Natural killer cell treated with Interleukin-12 subunit alpha and Interleukin-12 subunit beta and Interleukin-15 and Interleukin-18, amount 100 ng/mL, for 72 hours (primary cell): Measurements from ENCODE around the gene CLCN7. TPM values are rescaled to one million over a fixed set of nuclear protein-coding genes. Genes with fewer than 3 reads are reported as not detected.

Experiments used
- ATAC-seq, 2 donors: fragments of 150-1000 bp; cut with Tn5 transposase in 1 of 2; sonication (Bioruptor Pico), chemical (Tn5 transposase) in 1 of 2; 2 replicates each; pipeline ENCODE4 v1.10.0; 2021
- DNase-seq: peaks from one replicate; pipeline ENCODE4 v3.0.0; 2022; ENCODE audit warnings: low spot score
- H3K27ac Mint-ChIP-seq, 2 donors: 1 replicate in 1 of 2; 2 replicates in 1 of 2; pipeline ENCODE4 v1.8.0; 2022; ENCODE audit warnings: mixed read lengths in 2 of 2, mild to moderate bottlenecking in 1 of 2, moderate library complexity in 1 of 2
- H3K27me3 Mint-ChIP-seq, 2 donors: 1 replicate in 1 of 2; 2 replicates in 1 of 2; pipeline ENCODE4 v1.8.0; 2022; ENCODE audit warnings: mixed read lengths in 2 of 2
- H3K36me3 Mint-ChIP-seq: one replicate; pipeline ENCODE4 v1.8.0; 2022; ENCODE audit warnings: mixed read lengths
- H3K4me1 Mint-ChIP-seq, 2 donors: 1 replicate in 1 of 2; 2 replicates in 1 of 2; pipeline ENCODE4 v1.8.0; 2022; ENCODE audit warnings: low read depth in 2 of 2, mixed read lengths in 2 of 2, mild to moderate bottlenecking in 1 of 2
- H3K4me3 Mint-ChIP-seq: one replicate; pipeline ENCODE4 v1.8.0; 2022; ENCODE audit warnings: mixed read lengths
- H3K9me3 Mint-ChIP-seq: 2 replicates; pipeline ENCODE4 v1.8.0; 2022; ENCODE audit warnings: mixed read lengths
- total RNA-seq, 2 donors: library from RNA; stranded (reverse); gene quantifications; one replicate each; pipeline ENCODE4 v1.2.3, GENCODE V29; 2022

CLCN7 gene
- total RNA-seq, 2 donors from 2014 or later, result 52.2 to 73.5 TPM

- H3K27ac Mint-ChIP-seq, result no peak overlapping the region
- ATAC-seq, result no peak
- no peak for DNase-seq
- H3K4me3 Mint-ChIP-seq, result no peak overlapping the region
- no peaks in the 10 kb centered on the region for H3K36me3 Mint-ChIP-seq
- H3K4me1 Mint-ChIP-seq, result no peaks in the 10 kb centered on the region
- H3K27me3 Mint-ChIP-seq, result no peaks in the 10 kb centered on the region
- no peaks in the 10 kb centered on the region for H3K9me3 Mint-ChIP-seq
Observed at GRCh38 chr16:1434644-1435592, 39.9 kb downstream of the CLCN7 start.

- no peaks in the 10 kb centered on the region for H3K9me3 Mint-ChIP-seq
- no peaks in the 10 kb centered on the region for H3K27me3 Mint-ChIP-seq
- H3K4me3 Mint-ChIP-seq, result no peak overlapping the region
- no peak overlapping the region for H3K27ac Mint-ChIP-seq
- ATAC-seq (no peak), DNase-seq (no peak)
- no peaks in the 10 kb centered on the region for H3K36me3 Mint-ChIP-seq
- H3K4me1 Mint-ChIP-seq, result no peaks in the 10 kb centered on the region
Observed at GRCh38 chr16:1433756-1434155, 41.1 kb downstream of the CLCN7 start.

GRCh38 chr16:1433263-1433560 lies 41.6 kb downstream of the CLCN7 start:
- DNase-seq, result no peak
- no peak for ATAC-seq
- Mint-ChIP-seq H3K9me3 (no peaks in the 10 kb centered on the region), H3K27ac (no peak overlapping the region), H3K4me3 (no peak overlapping the region), H3K4me1 (no peaks in the 10 kb centered on the region), H3K36me3 (no peaks in the 10 kb centered on the region), H3K27me3 (no peaks in the 10 kb centered on the region)

- Mint-ChIP-seq H3K27me3 (no peaks in the 10 kb centered on the region), H3K36me3 (no peaks in the 10 kb centered on the region), H3K4me3 (no peak overlapping the region), H3K27ac (peak overlapping the region in 1 of 2 donors; percentile 35), H3K9me3 (no peaks in the 10 kb centered on the region), H3K4me1 (no peaks in the 10 kb centered on the region)
- no peak for DNase-seq
- peak in 1 of 2 donors; percentile 5 for ATAC-seq
Observed at GRCh38 chr16:1432388-1433262, 42.2 kb downstream of the CLCN7 start.

- H3K27ac Mint-ChIP-seq, result peak overlapping the region in 1 of 2 donors; percentile 35
- no peaks in the 10 kb centered on the region for H3K4me1 Mint-ChIP-seq
- no peaks in the 10 kb centered on the region for H3K9me3 Mint-ChIP-seq
- ATAC-seq (no peak), DNase-seq (no peak)
- no peak overlapping the region for H3K4me3 Mint-ChIP-seq
- H3K36me3 Mint-ChIP-seq, result no peaks in the 10 kb centered on the region
- H3K27me3 Mint-ChIP-seq, result no peaks in the 10 kb centered on the region
Observed at GRCh38 chr16:1431497-1432270, 43.1 kb downstream of the CLCN7 start.

- Mint-ChIP-seq H3K27ac (peak within 1 kb of the TSS in 1 of 2 donors; percentile 35), H3K27me3 (no peaks in the 10 kb centered on the region), H3K9me3 (no peaks in the 10 kb centered on the region), H3K4me3 (no peak within 1 kb of the TSS), H3K36me3 (no peaks in the 10 kb centered on the region), H3K4me1 (no peaks in the 10 kb centered on the region)
- DNase-seq (no peak), ATAC-seq (no peak)
Observed at GRCh38 chr16:1430759-1431496, 43.9 kb downstream of the CLCN7 start, which contains the start of gene PERCC1. Gene PERCC1 (plus strand): TSS chr16:1431078. CDS start chr16:1432594, 1,516 bp downstream.

- H3K27me3 Mint-ChIP-seq, result no peaks in the 10 kb centered on the region
- H3K9me3 Mint-ChIP-seq, result no peaks in the 10 kb centered on the region
- H3K4me3 Mint-ChIP-seq, result no peak overlapping the region
- no peak for ATAC-seq
- H3K4me1 Mint-ChIP-seq, result no peaks in the 10 kb centered on the region
- H3K27ac Mint-ChIP-seq, result no peak overlapping the region
- DNase-seq, result no peak
- H3K36me3 Mint-ChIP-seq, result no peaks in the 10 kb centered on the region
Observed at GRCh38 chr16:1430214-1430758, 44.5 kb downstream of the CLCN7 start.

- H3K27ac Mint-ChIP-seq, result no peak overlapping the region
- no peak for ATAC-seq
Observed at GRCh38 chr16:1429631-1430030, 45.2 kb downstream of the CLCN7 start.

GRCh38 chr16:1429012-1429411 lies 45.8 kb downstream of the CLCN7 start:
- Mint-ChIP-seq H3K36me3 (no peaks in the 10 kb centered on the region), H3K4me3 (no peak overlapping the region), H3K27me3 (no peaks in the 10 kb centered on the region), H3K9me3 (no peaks in the 10 kb centered on the region), H3K27ac (no peak overlapping the region), H3K4me1 (no peaks in the 10 kb centered on the region)
- DNase-seq, result no peak
- ATAC-seq, result no peak

More at GRCh38 chr16:1429631-1430030, 45.2 kb downstream of the CLCN7 start:
- Mint-ChIP-seq H3K27me3 (no peaks in the 10 kb centered on the region), H3K4me3 (no peak overlapping the region), H3K4me1 (no peaks in the 10 kb centered on the region), H3K9me3 (no peaks in the 10 kb centered on the region), H3K36me3 (no peaks in the 10 kb centered on the region)
- DNase-seq, result no peak

- no peak for DNase-seq
- ATAC-seq, result peak; percentile 47 to 76
- Mint-ChIP-seq H3K27me3 (no peaks in the 10 kb centered on the region), H3K36me3 (no peaks in the 10 kb centered on the region), H3K4me1 (no peaks in the 10 kb centered on the region), H3K9me3 (no peaks in the 10 kb centered on the region), H3K27ac (no peak overlapping the region), H3K4me3 (no peak overlapping the region)
Observed at GRCh38 chr16:1428511-1428910, 46.3 kb downstream of the CLCN7 start.

- Mint-ChIP-seq H3K4me1 (no peaks in the 10 kb centered on the region), H3K36me3 (no peaks in the 10 kb centered on the region), H3K9me3 (no peaks in the 10 kb centered on the region), H3K27ac (no peak overlapping the region), H3K27me3 (no peaks in the 10 kb centered on the region), H3K4me3 (no peak overlapping the region)
- ATAC-seq (no peak), DNase-seq (no peak)
Observed at GRCh38 chr16:1427473-1428461, 47.1 kb downstream of the CLCN7 start.
